ENCODE results near the gene RALGPS1. TPM values are rescaled to one million over a fixed set of nuclear protein-coding genes. Genes with fewer than 3 reads are reported as not detected.

The RALGPS1 gene
- total RNA-seq, 1 donor from 2014 or later, result 21.7 TPM

DNA sequence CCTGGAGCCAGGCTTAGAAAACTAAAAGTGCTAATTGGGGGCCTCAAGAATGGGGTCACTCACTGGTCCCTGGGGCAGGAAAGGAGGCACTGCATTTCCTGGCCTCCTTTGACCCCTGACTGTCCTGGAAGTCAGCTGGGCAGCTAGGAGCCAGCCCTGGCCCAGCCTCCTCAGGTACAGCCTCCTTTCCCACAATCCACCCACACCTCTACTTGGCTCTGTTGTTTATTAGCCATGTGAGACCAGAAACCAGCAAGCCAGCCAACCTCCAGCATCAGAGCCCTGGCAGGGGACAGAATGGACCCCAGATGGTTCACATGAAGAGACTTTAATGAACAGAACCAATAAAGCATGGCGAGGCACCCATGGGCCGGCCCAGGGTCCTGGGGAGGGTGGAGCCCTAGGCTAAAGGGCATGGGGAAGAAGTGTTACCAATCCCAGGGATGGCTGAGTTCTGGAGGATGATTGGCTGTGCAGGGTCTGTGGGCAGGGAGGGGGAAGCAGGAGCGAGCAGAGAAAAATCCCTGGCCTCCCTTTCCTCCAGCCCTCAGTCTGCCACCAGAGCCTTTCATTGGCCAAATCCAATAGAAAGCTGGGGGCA, 263.2 kb downstream of the RALGPS1 start:
- H3K36me3 Mint-ChIP-seq (ENCODE audit: low read depth), result peaks cover 20% of the 10 kb centered on the region

DNA sequence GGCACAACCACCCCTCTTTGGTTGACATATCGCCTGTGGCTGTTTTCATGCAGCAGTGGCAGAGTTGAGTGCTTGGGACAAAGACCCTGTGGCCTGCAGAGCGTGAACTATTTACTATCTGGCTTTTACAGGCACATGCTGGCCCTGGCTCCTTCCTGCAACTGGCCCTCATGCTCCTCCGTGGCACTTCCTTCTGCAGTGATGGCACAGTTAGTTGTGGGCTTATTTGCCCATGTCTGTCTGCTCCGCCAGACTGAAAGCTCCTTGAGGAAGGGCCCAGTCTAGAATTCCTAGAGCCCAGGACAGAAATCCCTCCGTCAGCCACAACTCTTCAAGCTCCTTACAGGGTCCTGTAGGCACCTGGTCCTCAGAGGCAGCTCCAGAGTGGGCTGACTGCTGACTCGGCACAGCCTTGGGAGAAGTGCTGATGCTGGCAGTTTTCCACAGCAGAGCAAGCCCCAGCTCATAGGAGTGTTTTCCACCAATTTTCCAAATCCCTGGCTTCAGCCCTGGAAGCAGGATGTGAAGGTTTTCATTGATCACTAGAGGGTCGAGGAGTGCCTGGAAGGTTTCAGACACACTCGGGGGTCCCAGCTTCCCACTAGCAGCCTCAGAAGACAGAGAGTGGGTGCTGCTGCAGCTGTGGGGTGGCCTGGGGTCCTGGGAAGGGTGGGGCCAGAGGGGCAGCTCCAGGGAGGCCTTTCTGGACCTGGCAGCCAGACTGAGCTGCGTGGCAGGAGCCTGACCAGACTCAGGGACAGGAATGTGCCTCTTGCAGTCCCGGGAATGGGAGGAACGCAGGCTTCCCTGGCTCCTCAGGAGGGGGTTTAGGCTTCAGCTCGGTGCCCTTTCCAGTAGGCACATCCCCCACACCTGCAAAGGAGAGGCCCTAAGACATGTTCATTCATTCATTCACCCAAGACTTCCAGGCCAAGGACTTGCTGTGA, 264.4 kb downstream of the RALGPS1 start:
- H3K27me3 Mint-ChIP-seq, result no peaks in the 10 kb centered on the region
- H3K9me3 Mint-ChIP-seq, result no peaks in the 10 kb centered on the region
- ATAC-seq (ENCODE audit: low read depth) (no peak), DNase-seq (peak; percentile 9)
- CTCF ChIA-PET, result no interaction called here
- no peak overlapping the region for H3K27ac Mint-ChIP-seq
- TF ChIP-seq, protein P1, sequence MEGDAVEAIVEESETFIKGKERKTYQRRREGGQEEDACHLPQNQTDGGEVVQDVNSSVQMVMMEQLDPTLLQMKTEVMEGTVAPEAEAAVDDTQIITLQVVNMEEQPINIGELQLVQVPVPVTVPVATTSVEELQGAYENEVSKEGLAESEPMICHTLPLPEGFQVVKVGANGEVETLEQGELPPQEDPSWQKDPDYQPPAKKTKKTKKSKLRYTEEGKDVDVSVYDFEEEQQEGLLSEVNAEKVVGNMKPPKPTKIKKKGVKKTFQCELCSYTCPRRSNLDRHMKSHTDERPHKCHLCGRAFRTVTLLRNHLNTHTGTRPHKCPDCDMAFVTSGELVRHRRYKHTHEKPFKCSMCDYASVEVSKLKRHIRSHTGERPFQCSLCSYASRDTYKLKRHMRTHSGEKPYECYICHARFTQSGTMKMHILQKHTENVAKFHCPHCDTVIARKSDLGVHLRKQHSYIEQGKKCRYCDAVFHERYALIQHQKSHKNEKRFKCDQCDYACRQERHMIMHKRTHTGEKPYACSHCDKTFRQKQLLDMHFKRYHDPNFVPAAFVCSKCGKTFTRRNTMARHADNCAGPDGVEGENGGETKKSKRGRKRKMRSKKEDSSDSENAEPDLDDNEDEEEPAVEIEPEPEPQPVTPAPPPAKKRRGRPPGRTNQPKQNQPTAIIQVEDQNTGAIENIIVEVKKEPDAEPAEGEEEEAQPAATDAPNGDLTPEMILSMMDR (IDR thresholded peaks at IDR 0.05), result no peak
- H3K4me3 Mint-ChIP-seq, result no peak overlapping the region
- intact Hi-C loops (cut with micrococcal nuclease), result no loop called here
- no peaks in the 10 kb centered on the region for H3K4me1 Mint-ChIP-seq
- H3K36me3 Mint-ChIP-seq (ENCODE audit: low read depth), result peaks cover 21% of the 10 kb centered on the region
- POLR2A ChIA-PET, result no interaction called here

More for the DNA sequence above, 263.2 kb downstream of the RALGPS1 start:
- ChIA-PET CTCF (no interaction called here), POLR2A (no interaction called here)
- Mint-ChIP-seq H3K27ac (no peak overlapping the region), H3K4me3 (no peak overlapping the region), H3K4me1 (no peaks in the 10 kb centered on the region), H3K9me3 (no peaks in the 10 kb centered on the region), H3K27me3 (no peaks in the 10 kb centered on the region)
- DNase-seq (peak; percentile 5), ATAC-seq (ENCODE audit: low read depth) (no peak)
- TF ChIP-seq, protein P1 (IDR thresholded peaks at IDR 0.05), result no peak
- intact Hi-C loops (cut with micrococcal nuclease), result no loop called here

DNA sequence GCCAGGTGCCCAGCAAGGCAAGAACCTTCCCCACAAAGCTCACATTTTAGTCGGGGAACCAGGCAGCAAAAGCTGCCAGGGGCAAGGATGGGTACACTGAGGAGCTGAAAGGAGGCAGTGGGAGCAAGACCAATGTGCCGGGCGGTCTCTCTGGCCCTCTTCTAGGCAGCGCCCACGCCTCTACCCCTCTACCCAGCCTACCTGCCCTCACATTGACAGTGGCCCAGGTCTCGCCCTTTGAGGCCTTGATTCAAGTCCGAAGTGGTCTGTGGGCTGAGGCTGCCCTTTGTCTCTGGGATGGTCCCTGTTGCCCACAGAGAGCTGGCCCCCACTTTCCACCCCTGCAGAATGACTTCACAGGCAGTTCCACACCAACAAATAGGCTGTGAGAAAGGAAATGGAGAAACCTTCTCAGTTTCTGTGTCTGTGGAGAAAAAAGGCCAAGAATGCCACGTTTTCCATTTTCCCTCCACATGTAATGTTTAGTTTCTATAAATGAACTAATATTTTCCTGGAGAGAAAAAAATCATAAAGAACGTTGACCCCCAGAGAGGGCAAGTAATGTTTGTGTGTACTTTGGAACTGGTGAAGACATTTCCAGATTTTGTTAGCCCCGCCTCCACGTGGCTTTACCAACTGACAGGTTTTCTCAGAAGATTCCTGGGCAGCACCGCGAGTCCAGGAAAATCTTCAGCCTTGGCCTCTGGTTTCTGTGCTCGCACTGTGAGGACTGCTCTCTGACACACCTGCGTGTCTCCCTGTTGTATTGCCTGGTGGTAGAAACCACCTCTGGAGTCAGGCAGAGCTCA, 265.3 kb downstream of the RALGPS1 start:
- ATAC-seq (ENCODE audit: low read depth) (no peak), DNase-seq (peak; percentile 4)
- CTCF ChIA-PET, result no interaction called here
- Mint-ChIP-seq H3K27me3 (no peaks in the 10 kb centered on the region), H3K4me1 (no peaks in the 10 kb centered on the region), H3K4me3 (no peak overlapping the region), H3K27ac (no peak overlapping the region), H3K36me3 (ENCODE audit: low read depth) (peaks cover 18% of the 10 kb centered on the region), H3K9me3 (no peaks in the 10 kb centered on the region)
- POLR2A ChIA-PET, result no interaction called here
- intact Hi-C loops (cut with micrococcal nuclease), result no loop called here
- TF ChIP-seq, protein P1 (IDR thresholded peaks at IDR 0.05), result no peak

DNA sequence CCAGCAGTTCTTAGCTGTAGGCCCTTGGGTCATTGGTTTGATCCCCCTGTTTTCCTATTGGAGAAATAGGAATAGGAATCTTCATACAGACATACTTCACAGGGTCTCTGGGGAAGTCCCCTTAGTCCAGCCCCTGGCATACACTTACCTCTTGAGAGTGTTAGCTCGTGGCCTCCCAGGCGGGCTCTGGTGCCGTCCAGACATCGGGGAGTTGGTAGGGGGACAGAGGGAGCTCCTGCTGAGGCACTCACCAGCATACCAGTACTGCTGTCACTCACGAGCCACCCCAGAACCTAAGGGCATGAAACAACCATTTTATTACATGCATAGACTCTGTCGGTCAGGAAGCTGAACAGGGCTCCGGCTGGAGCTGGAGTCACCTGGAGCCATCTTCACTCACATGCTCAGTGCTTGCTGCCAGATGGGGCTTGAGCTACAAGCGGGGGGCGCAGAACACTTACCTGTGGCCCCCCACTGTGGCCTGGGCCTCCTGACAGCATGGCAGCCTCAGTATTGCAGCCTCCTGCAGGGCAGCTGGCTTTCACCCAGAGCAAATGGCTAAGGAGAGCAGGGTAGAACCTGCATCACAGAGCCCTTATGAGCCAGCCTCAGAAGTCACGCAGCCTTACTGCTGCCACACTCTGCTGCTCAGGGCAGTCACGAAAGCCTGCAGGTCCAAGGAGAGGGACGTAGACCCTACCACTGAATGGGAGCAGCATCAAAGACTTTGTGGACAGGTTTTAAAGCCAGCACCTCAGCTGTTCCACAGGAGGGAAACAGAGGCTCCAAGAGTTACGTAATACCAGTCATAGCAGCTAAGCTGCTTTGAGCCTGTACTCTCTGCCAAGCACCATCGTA, 266.1 kb downstream of the RALGPS1 start:
- DNase-seq (peak; percentile 1), ATAC-seq (ENCODE audit: low read depth) (no peak)
- Mint-ChIP-seq H3K27ac (no peak overlapping the region), H3K9me3 (no peaks in the 10 kb centered on the region), H3K36me3 (ENCODE audit: low read depth) (peaks cover 16% of the 10 kb centered on the region), H3K4me1 (no peaks in the 10 kb centered on the region), H3K27me3 (no peaks in the 10 kb centered on the region), H3K4me3 (no peak overlapping the region)
- intact Hi-C loops (cut with micrococcal nuclease), result no loop called here
- POLR2A ChIA-PET, result no interaction called here
- CTCF ChIA-PET, result no interaction called here
- TF ChIP-seq, protein P1 (IDR thresholded peaks at IDR 0.05), result no peak
